RWPE2 (cell line): ENCODE results near the gene MATCAP1.

ENCODE experiments used
- ATAC-seq: fragments of 200-7000 bp; cut with Tn5 transposase; 3 replicates; pipeline ENCODE4 v1.9.1; 2021; ENCODE audit warnings: low read depth
- DNase-seq: peaks from one replicate; pipeline ENCODE4 v3.0.0-alpha.2; 2020; ENCODE audit warnings: low spot score
- H3K27ac ChIP-seq: fragments of 450-650 bp; 2 replicates; pipeline ENCODE4 v1.5.1; 2017; ENCODE audit warnings: mild to moderate bottlenecking; ENCODE audit not compliant: poor library complexity, severe bottlenecking
- H3K27me3 ChIP-seq: fragments of 250-450 bp; sonication (Bioruptor Pico); 2 replicates; pipeline ENCODE4 v1.5.1; 2021; ENCODE audit warnings: mild to moderate bottlenecking, moderate library complexity; ENCODE audit not compliant: insufficient read depth, poor library complexity, severe bottlenecking
- H3K36me3 ChIP-seq: fragments of 250-450 bp; sonication (Bioruptor Pico); 2 replicates; pipeline ENCODE4 v1.5.1; 2020; ENCODE audit warnings: low read depth, mild to moderate bottlenecking, moderate library complexity
- H3K4me1 ChIP-seq: fragments of 250-450 bp; sonication (Bioruptor Pico); 2 replicates; pipeline ENCODE4 v1.5.1; 2021; ENCODE audit warnings: mild to moderate bottlenecking, moderate library complexity; ENCODE audit not compliant: insufficient read depth, poor library complexity, severe bottlenecking
- H3K4me3 ChIP-seq: fragments of 250-450 bp; sonication (Bioruptor Pico); 2 replicates; pipeline ENCODE4 v1.5.1; 2021; ENCODE audit warnings: mild to moderate bottlenecking, moderate library complexity; ENCODE audit not compliant: severe bottlenecking
- H3K9me3 ChIP-seq: fragments of 250-450 bp; sonication (Bioruptor Pico); 2 replicates; pipeline ENCODE4 v1.5.1; 2021; ENCODE audit warnings: mild to moderate bottlenecking, moderate library complexity; ENCODE audit not compliant: severe bottlenecking
- CTCF ChIP-seq: fragments of 450-650 bp; IDR thresholded peaks from one replicate; pipeline ENCODE4 v1.5.1; 2017; ENCODE audit warnings: mild to moderate bottlenecking, moderate library complexity; ENCODE audit not compliant: poor library complexity, severe bottlenecking

The MATCAP1 gene

GRCh38 chr16:67147437-67148140 is 36.2 kb downstream of the MATCAP1 start:
- Histone ChIP-seq H3K27ac (peak overlapping the region; percentile 9), H3K4me3 (no peak overlapping the region), H3K27me3 (no peaks in the 10 kb centered on the region), H3K36me3 (peaks cover 50% of the 10 kb centered on the region), H3K4me1 (no peaks in the 10 kb centered on the region), H3K9me3 (no peaks in the 10 kb centered on the region)
- no peak for TF ChIP-seq CTCF
- DNase-seq (no peak), ATAC-seq (no peak)

GRCh38 chr16:67146523-67147357 is 37.0 kb downstream of the MATCAP1 start:
- no peak for ATAC-seq
- Histone ChIP-seq H3K4me3 (no peak overlapping the region), H3K36me3 (peaks cover 59% of the 10 kb centered on the region), H3K27me3 (no peaks in the 10 kb centered on the region), H3K9me3 (no peaks in the 10 kb centered on the region), H3K4me1 (no peaks in the 10 kb centered on the region), H3K27ac (no peak overlapping the region)
- DNase-seq = no peak
- TF ChIP-seq CTCF = no peak

- Histone ChIP-seq H3K4me3 (no peak overlapping the region), H3K36me3 (peaks cover 69% of the 10 kb centered on the region), H3K27ac (no peak overlapping the region), H3K4me1 (no peaks in the 10 kb centered on the region), H3K27me3 (no peaks in the 10 kb centered on the region), H3K9me3 (no peaks in the 10 kb centered on the region)
- ATAC-seq (no peak), DNase-seq (no peak)
- TF ChIP-seq CTCF = no peak
These were observed 38.0 kb downstream of the MATCAP1 start for GRCh38 chr16:67145746-67146145.

- H3K36me3 ChIP-seq = peaks cover 77% of the 10 kb centered on the region
- ATAC-seq = no peak
These were observed 38.8 kb downstream of the MATCAP1 start for GRCh38 chr16:67144943-67145342.

More at GRCh38 chr16:67144943-67145342, 38.8 kb downstream of the MATCAP1 start:
- no peak overlapping the region for H3K4me3 ChIP-seq
- no peaks in the 10 kb centered on the region for H3K9me3 ChIP-seq
- TF ChIP-seq CTCF = no peak
- H3K4me1 ChIP-seq = no peaks in the 10 kb centered on the region
- H3K27ac ChIP-seq = no peak overlapping the region
- no peaks in the 10 kb centered on the region for H3K27me3 ChIP-seq
- no peak for DNase-seq
